Choroid plexus epithelial cell (primary cell): Measurements from ENCODE around the gene GPNMB.
"Not testable (repeated sequence)": the region's sequence is repeated elsewhere in the genome, so short reads cannot be mapped to it uniquely, and the experiment has no call there.

Source experiments
- DNase-seq: peaks from one replicate; pipeline ENCODE4 v3.0.0-alpha.2; 2010; ENCODE audit warnings: low read depth
- H3K4me3 ChIP-seq: 2 replicates; pipeline ENCODE4 v1.5.1; 2011; ENCODE audit warnings: low read depth, mild to moderate bottlenecking, control low read depth, low read length, moderate library complexity
- CTCF ChIP-seq: conservative IDR thresholded peaks from 2 replicates; pipeline ENCODE4 v1.5.1; 2011; ENCODE audit warnings: low read depth, mild to moderate bottlenecking, control low read depth, inconsistent platforms, low read length, moderate library complexity

Gene GPNMB

DNA sequence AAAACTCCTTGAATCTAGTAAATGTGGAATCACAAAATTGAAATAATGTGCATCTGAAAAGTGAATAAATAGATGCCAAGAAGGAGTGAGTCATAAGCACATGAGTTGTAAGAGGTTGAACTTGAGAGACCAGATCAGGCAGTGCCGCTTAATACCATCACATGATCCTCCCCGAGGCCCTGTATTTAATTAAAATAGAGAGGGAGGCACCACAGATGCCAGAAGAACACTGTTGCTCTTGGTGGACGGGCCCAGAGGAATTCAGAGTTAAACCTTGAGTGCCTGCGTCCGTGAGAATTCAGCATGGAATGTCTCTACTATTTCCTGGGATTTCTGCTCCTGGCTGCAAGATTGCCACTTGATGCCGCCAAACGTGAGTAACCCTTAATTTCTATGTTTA is at the start of gene GPNMB:
Gene GPNMB, plus strand, starts transcription at position 221 of the 400 bp plus-strand sequence. Its CDS starts 83 bp downstream, at position 304.
- no peak for TF ChIP-seq CTCF
- H3K4me3 ChIP-seq, result peak within 1 kb of the TSS; percentile 62
- peak; percentile 92 for DNase-seq

GRCh38 chr7:23197745-23198144 is 48.8 kb upstream of the GPNMB start:
- H3K4me3 ChIP-seq, DNase-seq: not testable (repeated sequence)

GRCh38 chr7:23200331-23200730 is 46.2 kb upstream of the GPNMB start:
- no peak overlapping the region for H3K4me3 ChIP-seq
- TF ChIP-seq CTCF, result no peak
- DNase-seq, result no peak

DNA sequence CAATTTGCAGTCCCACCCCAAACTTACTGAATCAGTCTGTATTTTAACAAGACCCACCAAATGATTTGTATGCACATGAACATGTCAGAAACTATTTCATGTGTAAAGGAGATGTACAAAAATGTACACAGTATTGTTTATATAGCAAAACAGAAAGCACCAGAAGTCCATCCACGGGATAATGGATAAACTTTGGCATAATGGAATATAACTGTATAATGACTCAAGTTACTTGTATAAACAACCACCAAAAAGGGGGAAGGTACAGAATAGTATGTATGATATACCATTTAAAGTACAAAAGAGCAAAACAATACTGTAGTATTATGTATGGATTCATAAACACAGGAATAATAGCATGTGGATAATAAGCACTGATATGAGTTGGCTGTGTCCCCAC is 42.3 kb upstream of the GPNMB start:
- no peak for DNase-seq
- no peak for TF ChIP-seq CTCF
- H3K4me3 ChIP-seq, result no peak overlapping the region

GRCh38 chr7:23205577-23205908 is 41.0 kb upstream of the GPNMB start:
- no peak for DNase-seq
- peak overlapping the region; percentile 57 for H3K4me3 ChIP-seq
- TF ChIP-seq CTCF, result no peak

DNA sequence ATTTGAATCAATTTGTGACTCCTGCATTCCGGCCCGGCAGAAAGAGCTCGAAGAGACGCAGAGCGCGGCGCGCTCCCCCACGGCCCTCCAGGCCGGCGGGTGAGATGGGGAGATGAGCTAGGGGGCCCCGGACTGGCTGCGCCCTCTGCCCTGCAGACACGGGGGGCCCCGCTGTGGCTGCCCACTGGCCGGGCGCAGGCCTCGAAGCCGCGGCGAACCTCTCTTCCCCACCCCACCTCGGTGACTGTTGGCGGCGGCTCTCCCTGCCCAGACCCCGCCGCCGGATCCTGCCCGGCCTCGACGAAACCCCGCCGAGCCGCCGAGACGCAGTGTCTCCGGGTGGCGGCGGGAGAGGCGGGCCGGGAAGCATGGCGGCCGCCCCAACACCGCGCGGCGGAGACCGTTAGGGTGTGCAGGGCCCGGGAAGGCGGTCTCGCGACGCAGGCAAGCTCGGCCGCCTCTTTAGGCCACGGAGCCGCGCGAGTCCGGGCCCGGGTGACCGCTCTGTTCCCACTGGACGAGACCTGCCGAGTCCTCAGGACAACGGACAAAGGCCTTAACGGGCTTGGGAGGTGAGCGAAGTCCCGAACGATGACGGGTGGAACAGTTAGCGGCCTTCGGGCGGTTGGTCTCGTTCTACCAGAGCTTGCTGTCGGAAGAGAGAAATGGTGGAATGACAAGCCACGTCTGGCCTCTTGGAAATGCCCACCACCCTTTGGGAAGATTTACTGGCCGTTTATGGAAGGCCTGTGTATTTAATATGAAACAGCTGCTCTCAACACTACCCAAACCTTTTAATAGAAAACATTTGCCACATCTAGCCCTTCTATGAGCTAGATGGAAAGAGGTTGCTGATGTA is 40.4 kb upstream of the GPNMB start:
- TF ChIP-seq CTCF, result no peak
- DNase-seq, result peak; percentile 49
- H3K4me3 ChIP-seq, result peak overlapping the region; percentile 57

- no peak for DNase-seq
- TF ChIP-seq CTCF, result no peak
- H3K4me3 ChIP-seq, result no peak overlapping the region
Observed at GRCh38 chr7:23207021-23207420, 39.6 kb upstream of the GPNMB start.
